Nephron progenitor cell (in vitro differentiated cells): Measurements from ENCODE around the gene IGDCC3.

Source experiments
- DNase-seq: peaks from one replicate; pipeline ENCODE4 v3.0.0; 2021
- H3K27ac Mint-ChIP-seq: 2 replicates; pipeline ENCODE4 v1.8.0; 2021; ENCODE audit warnings: mild to moderate bottlenecking, moderate library complexity, mixed read lengths
- H3K27me3 Mint-ChIP-seq: 2 replicates; pipeline ENCODE4 v1.8.0; 2021; ENCODE audit warnings: mild to moderate bottlenecking, low read depth, mixed read lengths; ENCODE audit not compliant: poor library complexity
- H3K36me3 Mint-ChIP-seq: 2 replicates; pipeline ENCODE4 v1.8.0; 2021; ENCODE audit warnings: low read depth, mixed read lengths
- H3K4me1 Mint-ChIP-seq: 2 replicates; pipeline ENCODE4 v1.8.0; 2021; ENCODE audit warnings: mixed read lengths
- H3K4me3 Mint-ChIP-seq: 2 replicates; pipeline ENCODE4 v1.8.0; 2021; ENCODE audit warnings: mild to moderate bottlenecking, moderate library complexity, mixed read lengths
- H3K9me3 Mint-ChIP-seq: 2 replicates; pipeline ENCODE4 v1.8.0; 2021; ENCODE audit warnings: mild to moderate bottlenecking, moderate library complexity, mixed read lengths
- TF ChIP-seq, protein P1 (sequence below): fragments of 200-600 bp; sonication (generic); IDR thresholded peaks from 2 replicates; pipeline ENCODE4 v1.5.0; 2021; ENCODE audit warnings: antibody characterized with exemption

Gene IGDCC3

DNA sequence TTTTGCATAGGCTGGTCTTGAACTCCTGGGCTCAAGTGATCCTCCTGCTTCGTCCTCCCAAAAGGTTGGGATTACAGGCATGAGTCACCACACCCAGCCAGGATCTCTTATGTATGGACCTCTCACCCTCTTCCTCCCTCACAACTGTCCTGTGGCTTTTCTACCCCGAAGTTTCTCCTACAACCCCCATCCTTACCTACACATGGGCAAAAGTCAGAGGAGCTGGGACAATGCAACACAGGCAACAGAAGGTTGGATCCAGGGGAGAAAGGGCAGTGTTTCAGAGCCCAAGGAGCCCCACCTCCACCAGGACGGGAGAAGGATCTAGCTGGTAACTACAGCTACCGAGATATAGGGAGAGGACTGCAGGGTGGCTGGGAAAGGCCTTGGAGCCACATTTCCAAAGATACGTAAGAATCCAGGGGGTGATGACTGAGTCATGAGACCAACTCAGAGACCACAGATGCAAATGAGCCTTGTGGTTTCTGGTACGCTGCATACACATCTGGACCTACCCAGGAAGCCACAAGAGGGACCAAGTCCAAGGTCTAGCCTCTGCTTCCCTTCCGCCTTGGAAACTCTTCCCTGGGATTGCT, 31.3 kb upstream of the IGDCC3 start:
- H3K4me1 Mint-ChIP-seq, result peaks cover 61% of the 10 kb centered on the region
- no peak for DNase-seq
- no peaks in the 10 kb centered on the region for H3K9me3 Mint-ChIP-seq
- no peak overlapping the region for H3K4me3 Mint-ChIP-seq
- peak overlapping the region; percentile 74 for H3K27ac Mint-ChIP-seq
- TF ChIP-seq, protein P1, sequence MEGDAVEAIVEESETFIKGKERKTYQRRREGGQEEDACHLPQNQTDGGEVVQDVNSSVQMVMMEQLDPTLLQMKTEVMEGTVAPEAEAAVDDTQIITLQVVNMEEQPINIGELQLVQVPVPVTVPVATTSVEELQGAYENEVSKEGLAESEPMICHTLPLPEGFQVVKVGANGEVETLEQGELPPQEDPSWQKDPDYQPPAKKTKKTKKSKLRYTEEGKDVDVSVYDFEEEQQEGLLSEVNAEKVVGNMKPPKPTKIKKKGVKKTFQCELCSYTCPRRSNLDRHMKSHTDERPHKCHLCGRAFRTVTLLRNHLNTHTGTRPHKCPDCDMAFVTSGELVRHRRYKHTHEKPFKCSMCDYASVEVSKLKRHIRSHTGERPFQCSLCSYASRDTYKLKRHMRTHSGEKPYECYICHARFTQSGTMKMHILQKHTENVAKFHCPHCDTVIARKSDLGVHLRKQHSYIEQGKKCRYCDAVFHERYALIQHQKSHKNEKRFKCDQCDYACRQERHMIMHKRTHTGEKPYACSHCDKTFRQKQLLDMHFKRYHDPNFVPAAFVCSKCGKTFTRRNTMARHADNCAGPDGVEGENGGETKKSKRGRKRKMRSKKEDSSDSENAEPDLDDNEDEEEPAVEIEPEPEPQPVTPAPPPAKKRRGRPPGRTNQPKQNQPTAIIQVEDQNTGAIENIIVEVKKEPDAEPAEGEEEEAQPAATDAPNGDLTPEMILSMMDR, result no peak
- peaks cover 13% of the 10 kb centered on the region for H3K36me3 Mint-ChIP-seq
- no peaks in the 10 kb centered on the region for H3K27me3 Mint-ChIP-seq

DNA sequence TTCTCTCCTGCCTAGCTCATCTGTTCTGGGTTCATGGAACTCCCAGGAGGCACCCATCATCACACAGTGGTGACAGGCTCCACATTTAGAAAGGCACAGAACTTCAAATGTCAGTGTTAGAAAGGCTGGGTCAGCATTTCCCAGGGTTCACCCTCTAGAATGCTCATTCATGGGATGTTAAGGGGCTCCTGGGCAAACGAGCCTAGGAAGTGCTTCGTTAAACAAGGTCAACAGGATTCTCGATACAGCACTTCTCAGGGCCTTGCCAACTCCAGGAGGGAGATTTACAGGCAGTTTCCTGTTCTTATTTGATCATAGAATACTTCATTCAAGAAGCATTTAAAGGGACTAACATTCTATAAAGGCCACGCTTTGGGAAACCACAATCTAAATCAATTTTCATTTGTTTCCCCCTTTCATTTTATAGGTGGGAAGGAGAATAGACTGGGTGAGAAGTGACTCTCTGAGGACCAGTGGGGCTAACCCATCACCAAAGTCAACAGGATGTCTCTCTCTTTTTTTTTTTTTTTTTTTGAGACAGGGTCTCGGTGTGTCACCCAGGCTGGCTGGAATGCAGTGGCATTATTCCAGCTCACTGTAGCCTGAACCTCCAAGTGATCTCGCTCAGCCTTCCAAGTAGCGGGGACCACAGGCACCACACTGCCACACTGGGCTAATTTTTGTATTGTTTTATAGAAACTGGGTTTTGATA, 30.7 kb upstream of the IGDCC3 start:
- Mint-ChIP-seq H3K4me1 (peaks cover 61% of the 10 kb centered on the region), H3K4me3 (no peak overlapping the region), H3K27me3 (peaks cover 2% of the 10 kb centered on the region), H3K9me3 (no peaks in the 10 kb centered on the region), H3K36me3 (peaks cover 13% of the 10 kb centered on the region), H3K27ac (no peak overlapping the region)
- TF ChIP-seq, protein P1, result no peak
- no peak for DNase-seq

DNA sequence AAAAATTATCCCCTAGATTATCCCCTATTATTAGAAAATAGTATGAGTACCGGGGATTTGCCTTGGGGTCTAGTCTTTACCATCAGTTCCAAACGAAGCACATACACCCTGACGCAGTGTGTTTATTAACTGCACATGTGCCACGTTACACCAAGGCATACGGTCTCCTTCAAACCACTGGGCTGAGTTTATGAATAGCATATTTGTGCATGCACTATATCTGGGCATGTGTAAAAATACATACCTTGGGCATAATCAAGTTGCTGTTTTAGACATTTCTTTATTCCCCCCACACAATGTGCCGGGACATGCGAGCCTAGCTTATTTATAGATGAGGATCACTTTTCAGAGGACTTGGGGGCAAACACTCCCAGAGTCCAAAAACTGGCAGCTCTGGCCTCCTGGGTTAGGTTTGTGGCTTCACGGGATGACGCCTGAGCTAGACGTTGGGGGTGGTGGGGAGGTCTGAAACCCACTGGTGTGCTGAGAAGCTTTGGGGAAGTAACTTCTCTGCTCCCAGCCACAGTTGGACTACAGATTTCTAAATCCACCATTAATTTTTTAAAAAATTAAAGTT, 28.7 kb upstream of the IGDCC3 start:
- Mint-ChIP-seq H3K9me3 (no peaks in the 10 kb centered on the region), H3K36me3 (peaks cover 13% of the 10 kb centered on the region), H3K27me3 (peaks cover 2% of the 10 kb centered on the region), H3K4me1 (peaks cover 61% of the 10 kb centered on the region), H3K4me3 (no peak overlapping the region), H3K27ac (no peak overlapping the region)
- TF ChIP-seq, protein P1, result no peak
- DNase-seq, result no peak

DNA sequence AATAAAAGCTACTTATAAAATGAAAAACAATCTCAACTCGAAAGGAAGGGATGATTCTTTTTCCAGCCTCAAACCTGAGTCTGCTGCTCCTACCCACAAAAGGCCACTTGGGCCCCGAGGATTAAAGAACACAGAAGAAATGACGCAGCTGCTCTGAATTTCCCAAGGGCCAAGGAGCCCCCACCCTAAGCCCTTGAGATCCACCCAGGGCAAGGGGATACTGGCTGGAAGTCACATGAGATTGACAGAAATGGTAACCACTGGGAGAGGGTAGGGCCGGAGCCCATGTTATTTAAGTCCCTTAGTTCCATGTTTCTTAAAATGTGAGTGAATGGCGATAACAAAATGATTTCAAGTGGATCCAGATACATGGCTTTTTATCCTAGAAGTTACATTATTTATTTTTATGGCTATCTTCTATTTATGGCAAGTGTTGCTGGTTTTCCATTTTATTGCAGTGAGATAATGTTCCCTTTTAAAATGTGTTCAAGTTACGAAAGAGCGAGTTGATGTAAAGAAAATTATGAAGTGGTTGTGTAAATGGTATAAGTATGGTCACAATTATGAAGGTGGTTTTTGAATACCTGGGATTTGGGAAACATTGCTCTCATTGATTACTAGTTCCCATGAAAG, 28.1 kb upstream of the IGDCC3 start:
- TF ChIP-seq, protein P1, result no peak
- Mint-ChIP-seq H3K9me3 (no peaks in the 10 kb centered on the region), H3K36me3 (peaks cover 13% of the 10 kb centered on the region), H3K4me1 (peaks cover 63% of the 10 kb centered on the region), H3K4me3 (no peak overlapping the region), H3K27ac (no peak overlapping the region), H3K27me3 (peaks cover 2% of the 10 kb centered on the region)
- DNase-seq, result no peak

DNA sequence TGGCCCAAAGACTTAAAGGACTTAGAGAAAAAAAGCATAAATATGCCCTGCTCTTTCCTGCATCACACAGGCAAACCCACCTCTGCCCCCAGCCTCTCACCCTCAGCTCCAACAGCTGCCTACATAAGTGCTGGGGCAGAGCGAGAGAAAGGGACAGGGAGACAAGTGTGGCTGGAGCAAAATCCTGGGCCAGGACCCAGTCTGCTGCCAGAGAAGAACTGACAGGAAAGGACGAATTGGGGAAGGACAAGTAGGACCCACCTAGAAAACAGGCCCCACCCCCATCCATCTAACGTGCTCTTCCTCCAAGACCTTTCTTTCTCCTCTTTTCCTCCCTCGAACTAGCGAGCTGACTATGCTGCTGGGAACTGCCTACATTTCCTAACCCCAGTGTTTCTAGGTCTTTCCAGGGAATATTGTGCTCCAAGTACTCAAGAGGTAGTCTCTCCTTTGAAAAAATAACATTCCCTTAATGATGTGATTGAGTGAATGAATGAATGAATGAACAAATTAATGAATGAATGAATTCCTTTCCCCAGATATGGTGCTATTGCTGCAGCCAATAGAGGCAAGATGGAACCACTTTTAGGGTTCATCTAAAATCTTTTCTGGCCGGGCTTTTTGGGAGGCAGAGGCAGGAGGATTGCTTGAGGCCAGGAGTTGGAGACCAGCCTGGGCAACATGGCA, 26.5 kb upstream of the IGDCC3 start:
- H3K9me3 Mint-ChIP-seq, result no peaks in the 10 kb centered on the region
- peaks cover 17% of the 10 kb centered on the region for H3K27me3 Mint-ChIP-seq
- TF ChIP-seq, protein P1, result no peak
- peaks cover 25% of the 10 kb centered on the region for H3K36me3 Mint-ChIP-seq
- no peak overlapping the region for H3K4me3 Mint-ChIP-seq
- no peak for DNase-seq
- peak overlapping the region; percentile 27 for H3K27ac Mint-ChIP-seq
- H3K4me1 Mint-ChIP-seq, result peaks cover 64% of the 10 kb centered on the region
